Caco-2 (cell line): ENCODE measurements around the gene EPC2. TPM values are rescaled to one million over a fixed set of nuclear protein-coding genes. Genes with fewer than 3 reads are reported as not detected.

ENCODE experiments used
- BruUV-seq: library from RNA; stranded (reverse); fragments of 400-500 nt; replicated peaks from 2 replicates; lab custom pipeline; 2021; lab: Mats Ljungman, UMichigan
- CTCF ChIA-PET: fragments of 300-600 bp; sonication (Branson Sonifier 250); formaldehyde crosslinking; loops from one replicate; lab custom pipeline; 2022; ENCODE audit warnings: antibody characterized with exemption; lab: Charles Lee
- POLR2A ChIA-PET: fragments of 300-600 bp; sonication (Branson Sonifier 250); formaldehyde crosslinking; loops from one replicate; lab custom pipeline; 2022; ENCODE audit warnings: antibody characterized with exemption; lab: Charles Lee
- DNase-seq, 2 experiments: peaks; one replicate each; pipeline versions ENCODE4 v3.0.0 to v3.0.0-alpha.2; 2020 to 2022
- H3K27me3 ChIP-seq: replicated peaks from 2 replicates; pipeline ENCODE4 v1.6.0; 2011; ENCODE audit warnings: low read length; ENCODE audit not compliant: control insufficient read depth, insufficient read depth
- H3K36me3 ChIP-seq: 2 replicates; pipeline ENCODE4 v1.5.1; 2011; ENCODE audit warnings: low read length; ENCODE audit not compliant: control insufficient read depth, insufficient read depth
- H3K4me1 ChIP-seq: fragments of 250-450 bp; sonication (Bioruptor Pico); 2 replicates; pipeline ENCODE4 v1.5.1; 2020; ENCODE audit warnings: mild to moderate bottlenecking
- H3K4me3 ChIP-seq: 2 replicates; pipeline ENCODE4 v1.5.1; 2011; ENCODE audit warnings: low read depth, mild to moderate bottlenecking, control low read depth, low read length
- H3K9me3 ChIP-seq: fragments of 250-450 bp; sonication (Bioruptor Pico); 2 replicates; pipeline ENCODE4 v1.5.1; 2020; ENCODE audit warnings: mild to moderate bottlenecking, moderate library complexity
- H3K27ac Mint-ChIP-seq: one replicate; pipeline ENCODE4 v1.8.0; 2022; ENCODE audit warnings: mixed read lengths; ENCODE audit not compliant: unreplicated experiment
- H3K27me3 Mint-ChIP-seq: one replicate; pipeline ENCODE4 v1.8.0; 2022; ENCODE audit warnings: mixed read lengths; ENCODE audit not compliant: insufficient read depth, unreplicated experiment
- H3K36me3 Mint-ChIP-seq: one replicate; pipeline ENCODE4 v1.8.0; 2022; ENCODE audit warnings: mild to moderate bottlenecking, mixed read lengths; ENCODE audit not compliant: insufficient read depth, unreplicated experiment
- H3K4me1 Mint-ChIP-seq: one replicate; pipeline ENCODE4 v1.8.0; 2022; ENCODE audit warnings: low read depth, mixed read lengths; ENCODE audit not compliant: unreplicated experiment
- H3K4me3 Mint-ChIP-seq: one replicate; pipeline ENCODE4 v1.8.0; 2022; ENCODE audit warnings: mild to moderate bottlenecking, moderate library complexity, mixed read lengths; ENCODE audit not compliant: unreplicated experiment
- H3K9me3 Mint-ChIP-seq: one replicate; pipeline ENCODE4 v1.8.0; 2022; ENCODE audit warnings: mixed read lengths; ENCODE audit not compliant: unreplicated experiment
- intact Hi-C: fragments of 100-400 bp; cut with micrococcal nuclease; formaldehyde crosslinking; loops from one replicate; pipeline ENCODE4 v1.10.0; 2022; ENCODE audit not compliant: unreplicated experiment
- total RNA-seq: library from RNA; stranded (reverse); gene quantifications from 2 replicates; pipeline ENCODE4 v1.2.3, GENCODE V29; 2022
- TF ChIP-seq, protein P1 (sequence below), 2 experiments: fragments of 200-600 bp in 1 of 2; IDR thresholded peaks; 1 replicate in 1 of 2; 2 replicates in 1 of 2; pipeline versions ENCODE4 v1.5.1 to v1.8.0; 2011 to 2022; ENCODE audit warnings: antibody characterized with exemption in 1 of 2, control low read depth in 1 of 2, inconsistent platforms in 1 of 2, low read depth in 1 of 2, low read length in 1 of 2, mild to moderate bottlenecking in 1 of 2, moderate library complexity in 1 of 2; ENCODE audit not compliant: insufficient read depth in 1 of 2, severe bottlenecking in 1 of 2, unreplicated experiment in 1 of 2

The EPC2 gene
- total RNA-seq, 1 experiment from 2014 or later, result 32.0 TPM

DNA sequence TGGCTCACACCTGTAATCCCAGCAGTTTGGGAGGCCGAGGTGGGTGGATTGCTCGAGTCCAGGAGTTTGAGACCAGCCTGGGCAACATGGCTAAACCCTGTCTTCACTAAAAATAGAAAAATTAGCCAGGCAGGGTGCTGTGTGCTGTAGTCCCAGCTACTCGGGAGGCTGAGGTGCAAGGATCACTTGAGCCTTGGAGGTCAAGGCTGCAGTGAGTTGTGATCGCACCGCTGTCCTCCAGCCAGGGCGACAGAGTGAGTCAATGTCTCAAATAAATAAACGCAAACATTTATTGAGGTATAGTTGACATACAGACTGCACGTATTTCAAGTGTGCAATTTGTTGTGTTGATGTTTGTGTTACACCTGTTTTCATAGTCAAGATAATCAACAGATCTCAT, 19.7 kb downstream of the EPC2 start:
- Mint-ChIP-seq H3K27ac (no peak overlapping the region), H3K4me3 (no peak overlapping the region), H3K36me3 (no peaks in the 10 kb centered on the region), H3K9me3 (no peaks in the 10 kb centered on the region), H3K27me3 (no peaks in the 10 kb centered on the region), H3K4me1 (peaks cover 16% of the 10 kb centered on the region)
- H3K27me3 ChIP-seq, result no peaks in the 10 kb centered on the region
- no peaks in the 10 kb centered on the region for H3K4me1 ChIP-seq
- no peaks in the 10 kb centered on the region for H3K9me3 ChIP-seq
- no TSS peak for BruUV-seq
- TF ChIP-seq, protein P1, sequence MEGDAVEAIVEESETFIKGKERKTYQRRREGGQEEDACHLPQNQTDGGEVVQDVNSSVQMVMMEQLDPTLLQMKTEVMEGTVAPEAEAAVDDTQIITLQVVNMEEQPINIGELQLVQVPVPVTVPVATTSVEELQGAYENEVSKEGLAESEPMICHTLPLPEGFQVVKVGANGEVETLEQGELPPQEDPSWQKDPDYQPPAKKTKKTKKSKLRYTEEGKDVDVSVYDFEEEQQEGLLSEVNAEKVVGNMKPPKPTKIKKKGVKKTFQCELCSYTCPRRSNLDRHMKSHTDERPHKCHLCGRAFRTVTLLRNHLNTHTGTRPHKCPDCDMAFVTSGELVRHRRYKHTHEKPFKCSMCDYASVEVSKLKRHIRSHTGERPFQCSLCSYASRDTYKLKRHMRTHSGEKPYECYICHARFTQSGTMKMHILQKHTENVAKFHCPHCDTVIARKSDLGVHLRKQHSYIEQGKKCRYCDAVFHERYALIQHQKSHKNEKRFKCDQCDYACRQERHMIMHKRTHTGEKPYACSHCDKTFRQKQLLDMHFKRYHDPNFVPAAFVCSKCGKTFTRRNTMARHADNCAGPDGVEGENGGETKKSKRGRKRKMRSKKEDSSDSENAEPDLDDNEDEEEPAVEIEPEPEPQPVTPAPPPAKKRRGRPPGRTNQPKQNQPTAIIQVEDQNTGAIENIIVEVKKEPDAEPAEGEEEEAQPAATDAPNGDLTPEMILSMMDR (IDR thresholded peaks at IDR 0.05; ENCODE audit: insufficient read depth in 1 of 2, low read depth in 1 of 2, low read length in 1 of 2, severe bottlenecking in 1 of 2, unreplicated experiment in 1 of 2), result no peak
- POLR2A ChIA-PET, result no interaction called here
- H3K4me3 ChIP-seq, result no peak overlapping the region
- intact Hi-C loops, result no loop called here
- CTCF ChIA-PET, result interaction anchor here (0.6 kb wide), 1 partner anchor 69 kb away, joined by 3 read pairs; no protein-coding TSS in a partner anchor
- no peaks in the 10 kb centered on the region for H3K36me3 ChIP-seq
- DNase-seq, result no peak

- H3K4me3 Mint-ChIP-seq, result no peak overlapping the region
- intact Hi-C loops, result no loop called here
- H3K36me3 Mint-ChIP-seq, result peaks cover 9% of the 10 kb centered on the region
- Histone ChIP-seq H3K9me3 (no peaks in the 10 kb centered on the region), H3K27me3 (no peaks in the 10 kb centered on the region), H3K4me1 (no peaks in the 10 kb centered on the region), H3K4me3 (no peak overlapping the region), H3K36me3 (no peaks in the 10 kb centered on the region)
- no TSS peak for BruUV-seq
- H3K27me3 Mint-ChIP-seq, result no peaks in the 10 kb centered on the region
- TF ChIP-seq, protein P1 (IDR thresholded peaks at IDR 0.05; ENCODE audit: insufficient read depth in 1 of 2, low read depth in 1 of 2, low read length in 1 of 2, severe bottlenecking in 1 of 2, unreplicated experiment in 1 of 2), result no peak
- peaks cover 13% of the 10 kb centered on the region for H3K4me1 Mint-ChIP-seq
- no peaks in the 10 kb centered on the region for H3K9me3 Mint-ChIP-seq
- no peak overlapping the region for H3K27ac Mint-ChIP-seq
- no peak for DNase-seq
- POLR2A ChIA-PET, result no interaction called here
- CTCF ChIA-PET, result no interaction called here
Measured at GRCh38 chr2:148666555-148666954, 22.0 kb downstream of the EPC2 start.

GRCh38 chr2:148667113-148667836, 22.7 kb downstream of the EPC2 start:
- Mint-ChIP-seq H3K4me1 (peaks cover 17% of the 10 kb centered on the region), H3K27ac (no peak overlapping the region), H3K36me3 (peaks cover 12% of the 10 kb centered on the region), H3K27me3 (no peaks in the 10 kb centered on the region), H3K4me3 (no peak overlapping the region), H3K9me3 (no peaks in the 10 kb centered on the region)
- Histone ChIP-seq H3K4me3 (no peak overlapping the region), H3K4me1 (no peaks in the 10 kb centered on the region), H3K9me3 (no peaks in the 10 kb centered on the region), H3K36me3 (no peaks in the 10 kb centered on the region), H3K27me3 (no peaks in the 10 kb centered on the region)
- DNase-seq, result no peak
- intact Hi-C loops, result no loop called here
- BruUV-seq, result no TSS peak
- TF ChIP-seq, protein P1 (IDR thresholded peaks at IDR 0.05; ENCODE audit: insufficient read depth in 1 of 2, low read depth in 1 of 2, low read length in 1 of 2, severe bottlenecking in 1 of 2, unreplicated experiment in 1 of 2), result no peak
- ChIA-PET CTCF (no interaction called here), POLR2A (no interaction called here)
